SKM-1 treated with dmso at 0.1 percent for 144 hours (cell line): ENCODE measurements around the gene SKA2.
"Not testable (repeated sequence)": the region's sequence is repeated elsewhere in the genome, so short reads cannot be mapped to it uniquely, and the experiment has no call there.

Experiments
- DNase-seq: peaks from one replicate; lab custom pipeline; 2025; ENCODE audit not compliant: unreplicated experiment; lab: John Stamatoyannopoulos, UW

SKA2 gene

DNA sequence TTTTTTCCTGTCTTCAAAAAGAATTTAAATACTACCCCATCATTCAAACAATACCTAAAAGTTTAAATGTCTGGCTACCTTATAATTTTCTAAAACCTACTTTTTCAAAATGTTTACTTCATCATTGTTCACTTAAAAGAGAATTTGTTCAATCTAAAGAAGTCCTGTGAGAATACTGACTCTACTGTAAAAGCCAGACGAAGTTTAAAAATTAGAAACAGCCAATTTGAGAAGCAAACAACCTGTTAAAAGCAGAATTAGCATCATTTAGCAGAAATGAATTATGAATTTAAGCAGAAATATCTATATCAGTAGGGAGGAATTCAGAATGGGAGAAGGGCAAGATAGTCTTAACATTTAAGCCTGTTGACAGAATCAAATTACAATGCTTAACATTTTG is 2.1 kb downstream of the SKA2 start:
- DNase-seq, result no peak

DNA sequence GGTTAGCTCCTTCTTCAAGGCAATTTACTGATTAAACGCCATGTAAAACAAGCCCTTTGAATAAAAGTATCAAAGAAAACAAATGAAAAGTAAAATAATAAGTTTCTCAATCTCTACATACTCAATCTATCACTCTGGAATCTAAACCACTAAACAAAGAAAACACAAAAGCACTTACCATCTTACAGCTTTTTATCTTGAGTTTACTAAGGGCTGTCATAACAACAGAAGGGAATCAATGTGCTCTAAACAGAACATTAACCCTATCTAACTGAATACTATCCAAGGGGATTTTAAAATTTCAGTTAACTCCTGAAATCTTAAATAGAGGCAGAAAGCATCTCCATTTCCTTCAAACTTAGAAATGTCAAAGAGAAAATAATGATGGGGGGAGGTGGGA is 3.4 kb downstream of the SKA2 start:
- no peak for DNase-seq

DNA sequence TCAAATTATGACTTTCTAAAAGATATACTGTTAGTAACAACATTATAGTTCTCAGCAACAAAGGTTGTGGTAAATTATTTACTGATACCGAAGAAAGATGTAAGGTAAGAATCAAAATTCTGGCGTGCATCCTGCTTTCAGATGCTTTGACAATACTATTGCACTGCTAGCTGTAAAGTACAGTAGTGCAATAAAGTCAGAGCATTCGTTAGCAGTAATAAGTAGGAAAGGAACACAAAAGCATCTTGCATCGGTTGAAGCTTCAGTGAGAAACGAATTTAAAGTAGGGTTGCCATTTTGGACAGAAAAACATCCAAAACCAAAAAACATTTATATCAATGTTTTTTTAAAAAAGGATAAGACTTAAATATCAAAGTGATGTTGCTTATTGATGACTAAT is 4.0 kb downstream of the SKA2 start:
- DNase-seq, result no peak

DNA sequence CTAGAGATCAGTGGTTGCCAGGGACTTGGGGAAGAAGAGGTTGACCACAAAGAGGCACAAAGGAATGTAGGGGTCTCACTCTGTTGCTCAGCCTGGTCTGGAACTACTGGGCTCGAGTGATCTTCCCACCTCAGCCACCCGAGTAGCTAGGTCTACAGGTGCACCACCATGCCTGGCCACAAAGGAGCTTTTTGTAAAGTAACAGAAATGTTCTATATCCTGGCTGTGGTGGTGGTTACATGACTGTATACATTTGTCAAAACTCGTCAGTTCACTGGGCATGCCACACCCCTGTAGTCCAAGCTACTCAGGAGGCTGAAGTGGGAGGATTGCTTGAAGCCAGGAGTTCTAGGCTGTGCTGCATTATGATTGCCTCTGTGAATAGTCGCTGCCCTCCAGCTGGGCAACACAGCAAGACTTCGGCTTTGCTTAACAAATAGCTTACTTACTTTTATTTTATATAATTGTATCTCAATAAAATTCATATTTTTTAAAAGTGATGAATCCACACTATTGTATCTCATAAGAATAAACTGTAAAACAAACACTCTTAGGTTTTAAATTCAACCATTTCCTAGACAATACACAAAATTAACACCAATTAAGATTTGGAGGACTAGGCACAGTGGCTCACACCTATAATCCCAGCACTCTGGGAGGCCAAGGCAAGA is 5.0 kb downstream of the SKA2 start:
- DNase-seq, result no peak

DNA sequence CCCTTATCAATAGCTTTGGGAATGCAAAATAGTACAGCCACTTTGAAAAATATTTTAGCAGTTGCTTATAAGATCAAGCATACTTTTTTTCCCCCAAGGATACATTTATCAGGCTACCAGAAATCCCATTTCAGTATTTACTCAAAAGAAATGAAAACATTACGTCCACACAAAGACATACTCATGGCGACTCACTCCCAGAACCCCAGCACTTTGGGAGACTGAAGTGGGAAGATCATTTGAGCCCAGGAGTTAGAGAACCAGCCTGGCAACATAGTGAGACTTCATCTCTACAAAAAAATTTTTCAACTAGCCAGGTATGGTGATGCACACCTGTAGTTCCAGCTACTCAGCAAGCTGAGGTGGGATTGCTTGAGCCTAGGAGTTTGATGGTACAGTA is 5.9 kb downstream of the SKA2 start:
- no peak for DNase-seq

DNA sequence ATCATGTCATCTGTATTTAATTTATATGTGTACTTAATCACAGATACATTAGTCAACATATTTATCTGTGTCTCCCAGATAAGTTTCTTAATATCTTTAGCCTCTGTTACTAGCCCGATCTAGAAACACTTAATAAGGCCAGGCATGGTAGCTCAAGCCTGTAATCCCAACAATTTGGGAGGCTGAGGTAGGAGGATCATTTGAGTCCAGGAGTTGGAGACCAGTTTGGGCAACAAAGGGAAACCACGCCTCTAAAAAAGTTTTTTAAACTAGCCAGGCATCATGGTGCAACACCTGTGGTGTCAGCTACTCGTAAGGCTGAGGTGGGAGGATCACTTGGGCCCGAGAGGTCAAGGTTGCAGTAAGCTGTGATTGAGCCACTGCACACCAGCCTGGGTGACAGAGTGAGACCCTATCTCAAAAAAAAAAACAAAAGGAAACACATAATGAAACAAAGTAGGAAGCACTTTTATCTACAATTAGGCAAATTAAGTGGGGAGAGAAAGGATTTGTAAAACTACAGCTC is 9.4 kb downstream of the SKA2 start:
- DNase-seq, result no peak

DNA sequence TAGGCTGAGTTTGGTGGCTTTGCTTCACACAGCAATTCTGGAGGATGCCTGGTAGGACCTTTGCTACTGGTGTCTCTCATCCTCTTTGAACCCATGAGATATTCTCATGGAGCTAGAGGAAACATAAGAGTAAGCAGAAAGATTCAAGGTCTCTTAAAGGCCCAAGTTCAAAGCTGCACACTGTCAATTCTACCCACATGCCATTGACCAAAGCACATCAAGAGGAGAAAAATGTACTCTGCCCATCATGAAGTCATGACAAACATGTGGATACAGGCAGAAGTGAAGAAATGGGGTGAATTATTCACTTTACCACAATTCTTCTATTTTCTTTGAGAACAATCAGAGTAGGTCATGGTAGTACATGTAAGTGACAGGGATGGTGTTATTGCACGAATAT is 13.1 kb downstream of the SKA2 start:
- DNase-seq, result no peak

DNA sequence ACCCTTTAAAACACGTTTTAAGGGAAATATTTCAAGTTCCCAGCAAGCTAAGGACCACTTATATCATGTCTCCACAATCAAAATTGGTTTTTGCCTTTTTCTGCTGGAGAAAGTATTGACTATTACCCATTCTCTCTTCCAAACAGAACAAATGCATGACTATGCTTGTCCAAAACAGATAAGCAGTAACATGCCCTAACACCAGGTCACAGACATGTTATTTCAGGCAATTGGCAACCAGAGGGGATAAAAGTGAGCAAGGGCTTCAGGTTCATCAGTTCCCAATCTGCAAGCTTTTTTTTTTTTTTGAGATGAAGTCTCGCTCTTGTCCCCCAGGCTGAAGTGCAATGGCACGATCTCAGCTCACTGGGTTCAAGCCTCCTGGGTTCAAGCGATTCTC is 15.0 kb downstream of the SKA2 start:
- DNase-seq, result no peak

DNA sequence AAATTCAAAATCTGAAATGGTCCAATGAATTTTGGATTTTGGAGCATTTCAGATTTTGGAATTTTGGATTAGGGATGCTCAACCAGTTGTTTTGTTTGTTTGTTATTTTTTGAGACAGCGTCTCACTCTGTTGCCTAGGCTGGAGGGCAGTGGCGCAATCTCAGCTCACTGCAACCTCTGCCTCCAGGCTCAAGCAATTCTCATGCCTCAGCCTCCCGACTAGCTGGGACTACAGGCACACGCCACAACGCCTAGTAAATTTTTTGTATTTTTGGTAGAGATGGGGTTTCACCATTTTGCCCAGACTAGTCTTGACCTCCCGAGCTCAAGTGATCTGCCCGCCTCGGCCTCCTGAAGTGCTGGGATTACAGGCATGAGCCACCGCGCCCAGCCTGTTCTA is 16.6 kb downstream of the SKA2 start:
- not testable (repeated sequence) for DNase-seq

DNA sequence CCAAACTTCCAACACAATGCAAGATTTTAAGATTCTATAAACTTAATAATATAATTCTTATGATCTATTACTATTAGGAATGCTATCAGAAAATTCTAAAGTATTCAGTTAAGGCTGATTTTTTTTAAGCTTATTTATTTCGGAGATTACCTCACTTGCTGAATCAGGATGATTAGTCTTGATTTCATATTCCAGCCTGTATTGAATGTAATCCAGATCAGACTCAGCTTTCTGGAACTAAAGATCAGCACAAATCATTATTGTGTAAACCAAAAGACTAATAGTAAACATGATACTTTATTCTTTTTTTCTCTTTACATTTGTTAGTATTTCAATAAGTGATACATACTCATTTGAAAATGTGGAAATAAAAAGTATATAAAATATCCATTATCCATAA is 23.9 kb downstream of the SKA2 start:
- DNase-seq, result no peak

DNA sequence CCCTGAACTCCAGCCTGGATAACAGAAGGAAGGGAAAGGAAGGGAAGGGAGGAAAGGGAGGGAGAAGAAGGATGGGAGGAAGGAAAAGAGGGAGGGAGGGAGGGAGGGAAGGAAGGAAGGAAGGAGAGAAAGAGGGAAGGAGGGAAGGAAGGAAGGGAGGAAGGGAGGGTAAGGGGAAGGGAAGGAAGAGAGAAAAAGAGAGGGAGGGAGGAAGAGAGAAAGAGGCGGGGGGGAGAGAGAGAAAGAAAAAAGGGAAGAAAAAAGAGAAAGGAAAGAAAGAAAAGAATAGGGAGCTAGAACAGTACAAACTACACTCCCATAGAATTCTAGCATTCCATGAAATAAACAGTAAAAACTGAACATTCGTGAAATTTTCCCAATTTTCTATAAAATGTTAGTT is 25.2 kb downstream of the SKA2 start:
- DNase-seq, result no peak

DNA sequence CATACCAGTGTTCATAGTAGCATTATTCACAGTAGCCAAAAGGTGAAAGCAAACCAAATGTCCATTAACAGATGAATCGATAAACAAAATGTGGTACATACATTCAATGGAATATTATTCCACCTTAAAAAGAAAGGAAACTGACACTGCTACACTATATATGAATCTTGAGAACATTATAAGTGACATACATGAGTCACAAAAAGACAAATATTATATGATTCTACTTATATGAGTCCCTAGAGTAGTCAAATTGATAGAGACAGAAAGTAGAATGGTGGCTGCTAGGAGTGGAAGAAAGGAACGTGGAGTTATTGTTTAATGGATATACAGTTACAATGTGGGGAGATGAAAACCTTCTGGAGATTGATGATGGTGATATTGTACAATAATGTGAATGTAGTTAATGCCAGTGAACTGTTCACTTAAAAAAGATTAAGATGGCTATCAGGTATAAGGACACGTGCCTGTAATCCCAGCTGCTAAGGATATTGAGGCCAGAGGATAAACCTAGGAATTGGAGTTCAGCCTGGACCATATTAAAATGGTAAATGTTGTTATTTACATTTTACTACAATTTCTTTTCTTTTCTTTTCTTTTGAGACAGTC is 28.1 kb downstream of the SKA2 start:
- no peak for DNase-seq

DNA sequence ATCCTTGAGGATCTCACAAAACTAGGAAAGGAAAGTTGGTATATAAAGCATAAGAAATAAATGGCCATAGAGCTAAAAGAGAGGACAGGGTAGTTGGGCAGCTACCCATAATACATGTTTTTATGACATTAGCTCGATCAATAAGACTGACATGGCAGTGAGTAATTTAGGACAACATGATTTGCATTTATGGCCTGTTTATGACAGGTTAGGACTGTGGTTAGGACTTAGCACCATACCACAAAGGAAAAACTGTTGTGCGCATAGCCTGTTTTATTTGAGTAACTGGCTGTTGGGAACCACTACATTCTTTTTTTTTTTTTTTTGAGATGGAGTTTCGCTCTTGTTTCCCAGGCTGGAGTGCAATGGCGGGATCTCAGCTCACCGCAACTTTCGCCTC is 30.3 kb downstream of the SKA2 start:
- no peak for DNase-seq

DNA sequence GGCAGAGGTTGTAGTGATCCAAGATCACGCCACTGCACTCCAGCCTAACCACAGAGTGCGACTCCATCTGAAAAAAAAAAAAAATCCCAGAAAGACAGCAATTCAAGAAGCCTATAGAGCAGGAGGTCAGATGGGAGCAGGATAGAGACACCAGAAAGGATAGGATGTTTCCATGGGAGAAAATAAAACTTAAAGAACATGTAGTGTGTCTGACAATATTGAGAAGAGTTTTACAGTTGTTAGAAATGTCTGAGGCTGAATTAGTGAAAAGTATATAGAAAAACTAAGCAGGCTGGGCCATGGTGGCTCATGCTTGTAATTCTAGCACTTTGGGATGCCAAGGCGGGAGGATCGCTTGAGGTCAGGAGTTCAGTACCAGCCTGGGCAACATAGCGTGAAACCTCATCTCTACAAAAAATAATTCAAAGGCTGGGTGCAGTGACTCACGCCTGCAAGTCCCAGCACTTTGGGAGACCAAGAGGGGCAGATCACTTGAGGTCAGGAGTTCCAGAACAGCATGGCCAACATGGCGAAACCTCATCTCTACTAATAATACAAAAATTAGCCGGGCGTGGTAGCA is 33.0 kb downstream of the SKA2 start:
- no peak for DNase-seq

DNA sequence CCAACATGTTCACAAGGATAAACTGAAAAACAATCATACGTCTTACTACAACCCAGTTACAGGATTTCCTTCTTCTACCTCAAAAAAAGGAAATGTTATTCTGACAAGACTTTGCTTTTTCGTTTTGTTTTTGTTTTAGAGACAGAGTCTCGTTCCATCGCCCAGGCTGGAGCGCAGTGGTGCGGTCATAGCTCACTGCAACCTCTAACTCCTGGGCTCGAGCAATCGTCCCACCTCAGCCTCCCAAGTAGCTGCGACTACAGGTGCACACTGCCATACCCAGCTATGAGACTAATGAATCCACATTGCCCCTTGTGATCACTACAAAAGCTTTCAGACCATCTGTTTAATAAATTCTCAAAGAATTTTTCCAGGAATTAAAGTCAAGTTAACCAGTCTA is 39.5 kb downstream of the SKA2 start:
- no peak for DNase-seq

DNA sequence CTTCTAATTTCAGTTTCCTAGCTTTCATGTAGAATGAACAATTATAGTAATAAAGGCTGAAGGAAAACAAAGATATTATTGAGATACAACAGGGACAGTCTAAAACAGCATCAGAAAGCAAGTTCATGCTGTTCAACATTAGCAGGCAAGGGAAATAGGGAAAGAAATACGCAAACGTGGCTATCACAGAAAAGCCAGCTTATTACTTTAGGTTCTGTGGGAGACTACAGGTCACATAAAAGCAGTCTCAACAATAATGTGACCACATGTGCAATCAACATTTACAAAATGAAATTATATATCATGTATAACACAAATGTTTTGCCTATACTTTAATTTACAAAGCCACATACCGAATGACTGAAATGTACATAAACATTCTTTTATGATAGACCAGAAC is 43.4 kb downstream of the SKA2 start:
- DNase-seq, result no peak

DNA sequence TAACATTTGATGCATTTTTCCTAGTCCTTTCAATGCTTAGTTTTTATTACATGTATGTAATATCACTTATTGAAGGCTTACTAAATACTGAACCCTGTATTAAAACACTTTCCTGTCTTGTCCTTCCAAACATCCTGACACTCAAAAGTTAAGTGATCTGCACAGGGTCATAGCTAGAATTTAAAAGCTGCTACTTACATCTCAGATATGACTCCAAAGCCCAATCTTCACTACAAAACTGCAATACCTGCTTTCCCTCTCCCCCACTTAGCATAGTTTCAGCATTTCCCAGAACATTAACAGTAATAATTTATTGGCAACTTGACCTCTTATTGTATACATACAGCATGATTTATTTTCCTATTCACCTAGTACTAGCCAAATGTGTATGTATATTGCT is 44.0 kb downstream of the SKA2 start:
- DNase-seq, result no peak

DNA sequence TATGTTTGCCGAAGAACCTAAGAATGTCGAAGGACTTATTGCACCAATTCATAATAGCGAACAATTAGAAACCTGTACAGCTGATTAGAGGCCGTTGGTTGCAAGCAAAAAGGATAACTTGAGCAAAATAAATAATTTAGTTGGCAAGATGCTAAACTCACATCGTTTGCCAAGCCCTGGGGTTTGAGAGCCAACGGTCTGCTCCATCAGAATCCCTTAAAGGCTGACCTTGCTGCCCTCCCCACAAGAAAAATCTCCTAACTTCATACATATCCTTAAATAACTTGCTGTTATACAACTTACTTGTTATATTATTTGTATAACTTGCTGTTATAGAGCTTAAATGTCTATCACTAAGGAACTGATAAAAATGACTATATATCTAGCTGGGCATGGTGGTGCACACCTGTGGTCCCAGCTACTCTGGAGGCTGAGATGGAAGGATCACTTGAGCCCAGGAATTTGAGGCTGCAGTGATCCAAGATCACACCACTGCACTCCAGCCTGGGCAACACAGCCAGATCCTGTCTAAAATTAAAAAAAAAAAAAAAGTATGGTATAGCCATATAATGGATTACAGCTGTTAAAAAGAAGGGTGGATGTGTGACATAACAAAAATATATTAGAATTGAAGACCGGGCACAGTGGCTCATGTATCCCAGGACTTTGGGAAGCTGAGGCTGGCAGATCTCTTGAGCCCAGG is 46.4 kb downstream of the SKA2 start:
- DNase-seq, result no peak

DNA sequence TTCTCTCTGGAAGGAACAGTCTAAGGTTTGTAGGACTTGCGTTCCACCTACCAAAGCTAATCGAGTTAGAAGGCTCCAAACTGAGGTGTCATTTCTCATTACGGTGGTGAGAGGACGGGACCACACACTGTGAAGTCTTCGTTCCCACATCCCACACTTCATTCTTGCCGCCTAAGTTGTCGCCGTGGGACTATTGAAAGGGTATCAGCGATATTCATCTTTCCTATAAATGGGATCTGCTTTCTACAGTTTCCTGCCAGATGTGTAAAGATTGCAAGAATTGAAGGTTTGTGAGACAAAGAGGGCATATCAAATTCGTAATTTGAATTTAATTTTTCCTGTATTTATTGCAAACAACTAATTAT is 47.7 kb downstream of the SKA2 start:
- DNase-seq, result no peak

DNA sequence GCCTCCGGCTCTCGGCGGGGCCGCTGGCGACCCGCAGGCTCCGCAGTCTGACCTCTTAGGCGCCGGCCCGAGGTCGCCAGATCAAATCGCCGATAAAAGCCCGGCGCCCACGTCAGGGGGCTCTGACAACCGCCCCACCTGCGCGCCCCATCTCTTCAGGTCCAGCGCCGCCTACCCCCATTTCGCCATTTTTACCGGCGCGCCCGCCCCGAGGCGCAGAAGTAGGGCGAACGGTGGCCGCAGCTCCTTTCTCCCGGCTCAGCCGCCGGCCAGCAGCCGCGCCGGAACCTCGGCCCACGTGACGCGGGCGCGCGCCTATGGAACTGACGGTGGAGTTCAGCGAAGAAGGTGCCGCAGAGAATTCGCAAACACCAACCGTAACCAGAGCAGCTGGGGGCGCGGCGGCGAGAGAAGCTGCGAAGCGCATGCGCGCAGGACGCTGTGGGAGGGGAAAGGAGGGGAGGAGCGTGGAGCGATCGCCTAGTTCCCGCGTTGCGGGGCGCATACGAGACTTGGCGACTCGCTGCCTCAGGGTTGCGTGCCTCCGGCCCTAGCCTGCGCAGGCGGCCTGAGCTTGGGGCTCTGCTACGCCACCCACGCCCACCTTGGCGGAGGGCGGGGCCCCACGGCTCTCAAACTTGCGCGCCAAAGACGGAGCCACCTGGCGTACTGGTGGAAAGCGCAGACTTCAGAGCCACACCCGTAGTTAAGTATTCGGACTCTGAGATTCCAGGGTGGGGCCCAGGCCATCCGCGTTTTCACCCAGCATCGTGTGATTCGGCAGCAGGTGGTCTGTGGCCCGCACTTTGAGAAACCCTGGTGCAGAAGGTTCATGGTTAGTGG is 48.3 kb downstream of the SKA2 start, which contains the start of gene TRIM37:
Gene TRIM37 (minus strand): TSS at position 418 of the 843 bp plus-strand sequence. CDS start 419 bp downstream, outside the sequence.
- peak; percentile 96 for DNase-seq

DNA sequence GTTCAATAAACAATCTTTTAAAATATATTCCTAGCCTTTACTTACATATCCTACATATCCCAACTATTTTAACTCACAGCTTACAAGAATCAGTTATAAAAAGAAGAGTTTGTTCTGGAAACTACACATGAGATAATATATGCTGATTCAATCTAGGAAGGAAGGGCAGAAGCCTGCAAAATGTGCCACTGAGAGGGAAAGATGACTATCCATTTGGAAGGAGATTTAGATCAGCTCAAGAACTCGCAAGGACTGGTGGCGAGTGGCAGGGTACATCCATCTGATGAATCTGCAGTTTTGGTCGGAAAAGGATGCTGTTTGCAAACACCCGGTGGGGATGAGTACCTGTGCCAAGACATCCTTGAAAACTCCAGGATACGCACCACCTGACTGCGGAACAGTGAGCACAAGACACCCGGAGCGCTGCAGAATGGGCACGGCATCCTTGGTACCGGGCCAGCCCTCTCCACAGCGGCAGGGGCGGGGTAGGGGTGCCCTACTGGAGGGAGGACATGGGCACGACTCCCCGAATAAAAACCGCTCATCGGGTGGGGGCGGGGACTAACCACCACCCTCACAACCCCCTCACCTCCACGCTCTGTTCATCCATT is 49.0 kb downstream of the SKA2 start:
- no peak for DNase-seq
